Left hindlimb (tissue), 1 donor: ENCODE results near the gene FOCAD.

Experiments
- DNase-seq: peaks from one replicate; pipeline ENCODE4 v3.0.0-alpha.2; 2018

Gene FOCAD

GRCh38 chr9:21027295-21027694 is 343.2 kb downstream of the FOCAD start:
- DNase-seq = no peak

- DNase-seq = no peak
These were observed 344.4 kb downstream of the FOCAD start for GRCh38 chr9:21028466-21028865.

- no peak for DNase-seq
These were observed 345.6 kb downstream of the FOCAD start for GRCh38 chr9:21029661-21030060.

GRCh38 chr9:21030389-21031035 is 346.5 kb downstream of the FOCAD start:
- DNase-seq = no peak

- DNase-seq = peak; percentile 65
These were observed 347.2 kb downstream of the FOCAD start, which contains the start of gene HACD4 for GRCh38 chr9:21031091-21031807. Gene HACD4, minus strand, starts transcription at chr9:21031640. Its CDS starts 50 bp downstream, at chr9:21031590.

- DNase-seq = no peak
These were observed 347.7 kb downstream of the FOCAD start for GRCh38 chr9:21031808-21032183.

GRCh38 chr9:21037278-21037677 is 353.2 kb downstream of the FOCAD start:
- DNase-seq = no peak

GRCh38 chr9:21039302-21039701 is 355.2 kb downstream of the FOCAD start:
- DNase-seq = no peak

- DNase-seq = no peak
These were observed 358.4 kb downstream of the FOCAD start for GRCh38 chr9:21042466-21042865.

- no peak for DNase-seq
These were observed 359.8 kb downstream of the FOCAD start for GRCh38 chr9:21043841-21044240.
